HL-60/S4 (cell line): ENCODE measurements around the gene ARMS2.

Experiments
- in situ Hi-C: fragments of 300-500 bp; cut with MboI; formaldehyde crosslinking; loops from 2 replicates; pipeline ENCODE4 v1.14.3; 2022; ENCODE audit warnings: low sequenced_read_pairs

ARMS2 gene

GRCh38 chr10:122454603-122455080 is at the start of gene ARMS2:
Gene ARMS2, plus strand, starts transcription at chr10:122454653. Its CDS starts 75 bp downstream, at chr10:122454728.
- in situ Hi-C loops: no loop called here

GRCh38 chr10:122407375-122408125 is 46.9 kb upstream of the ARMS2 start:
- in situ Hi-C loops: no loop called here

GRCh38 chr10:122413327-122413726 is 41.1 kb upstream of the ARMS2 start:
- in situ Hi-C loops: no loop called here

- in situ Hi-C loops: no loop called here
Observed at GRCh38 chr10:122417667-122418066, 36.8 kb upstream of the ARMS2 start.

- in situ Hi-C loops: no loop called here
Observed at GRCh38 chr10:122419016-122419415, 35.4 kb upstream of the ARMS2 start.

DNA sequence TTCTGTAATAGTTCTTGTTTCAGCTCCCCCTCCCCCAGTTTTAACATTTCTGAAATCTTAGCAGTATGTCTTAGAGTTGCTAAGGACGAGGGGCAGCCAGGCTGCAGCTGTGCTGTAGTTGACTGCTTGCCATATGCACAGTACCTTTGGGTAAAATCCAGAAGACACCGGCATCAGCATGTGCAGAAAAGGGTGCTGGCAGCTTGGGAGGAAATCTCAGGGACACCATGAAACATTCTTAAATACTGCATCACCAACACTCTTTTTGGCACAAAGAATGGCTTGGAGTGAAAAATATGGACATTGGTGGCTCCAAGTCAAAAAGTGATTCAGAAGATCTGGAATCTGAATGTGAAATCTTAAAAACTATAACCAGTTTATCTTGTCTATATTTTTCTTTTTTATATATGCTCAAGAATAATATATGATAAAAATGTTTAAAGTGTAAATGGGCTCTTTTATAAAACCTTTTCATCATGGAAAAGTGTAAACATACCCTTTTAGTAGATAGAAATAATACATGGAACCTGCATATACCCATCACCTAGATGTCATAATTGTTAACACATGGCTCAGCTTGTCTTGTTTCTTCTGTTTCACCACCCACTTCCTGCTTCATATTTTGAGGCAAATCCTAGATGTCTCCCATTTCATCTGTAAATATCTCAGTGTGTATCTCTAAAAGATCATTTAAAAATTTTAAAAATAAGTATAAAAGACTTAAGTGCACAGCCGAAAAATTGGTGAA is 34.4 kb upstream of the ARMS2 start:
- in situ Hi-C loops: no loop called here

DNA sequence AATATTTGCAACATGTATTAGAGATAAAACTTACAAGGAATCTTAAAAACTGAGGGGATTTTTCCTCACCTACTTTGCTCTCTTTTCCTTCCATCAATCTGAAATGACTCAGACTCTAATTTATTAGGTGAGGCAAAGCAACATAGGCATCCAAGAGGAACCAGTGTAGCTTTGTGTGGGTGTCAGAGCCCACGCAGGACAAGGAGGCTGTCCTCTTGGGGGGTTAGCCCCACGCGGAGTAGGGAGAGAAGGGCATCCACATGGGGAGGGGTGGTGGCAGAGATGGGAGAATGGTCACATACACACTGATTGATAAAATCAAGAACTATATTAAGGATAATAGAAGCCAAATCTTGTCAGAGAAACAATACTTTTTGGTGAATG is 33.8 kb upstream of the ARMS2 start:
- in situ Hi-C loops: no loop called here

- in situ Hi-C loops: no loop called here
Observed at GRCh38 chr10:122421054-122421625, 33.3 kb upstream of the ARMS2 start.

DNA sequence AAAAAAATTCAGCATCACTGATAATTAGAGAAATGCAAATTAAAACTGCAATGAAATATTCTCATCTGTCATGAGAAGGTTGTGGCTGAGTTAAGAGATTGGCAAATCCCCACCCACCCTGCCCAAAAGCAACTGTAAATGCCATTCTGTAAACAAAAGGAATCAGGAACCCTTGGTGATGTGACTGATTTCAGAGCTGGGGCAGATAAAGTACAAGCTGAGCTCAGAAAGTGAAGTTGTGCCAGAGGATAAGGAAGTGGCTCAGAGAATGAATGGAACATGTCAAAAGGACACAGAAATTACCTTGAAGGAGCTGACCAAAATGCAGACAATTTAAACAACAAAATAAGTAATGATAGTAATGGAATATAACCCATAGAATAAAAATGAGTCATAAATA is 32.7 kb upstream of the ARMS2 start:
- in situ Hi-C loops: no loop called here

GRCh38 chr10:122422266-122422989 is 32.0 kb upstream of the ARMS2 start:
- in situ Hi-C loops: no loop called here

DNA sequence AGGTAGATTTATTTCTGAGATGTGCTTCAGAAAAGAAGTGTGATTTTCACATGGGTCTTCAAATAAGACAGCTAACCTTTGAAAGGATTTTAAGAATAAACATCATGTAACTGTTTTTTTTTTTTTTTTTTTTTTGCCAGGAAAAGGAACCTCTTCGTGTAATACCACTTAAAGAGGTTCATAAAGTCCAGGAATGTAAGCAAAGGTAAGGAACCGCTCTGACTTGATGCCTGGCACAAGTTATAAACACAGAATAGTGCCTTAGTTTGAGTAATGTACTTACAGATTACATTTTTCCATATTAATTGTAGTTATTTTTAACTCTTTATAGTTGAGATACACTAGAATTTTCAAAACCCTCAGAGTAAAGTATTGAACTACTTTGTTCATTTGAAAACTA is 30.4 kb upstream of the ARMS2 start:
- in situ Hi-C loops: no loop called here

DNA sequence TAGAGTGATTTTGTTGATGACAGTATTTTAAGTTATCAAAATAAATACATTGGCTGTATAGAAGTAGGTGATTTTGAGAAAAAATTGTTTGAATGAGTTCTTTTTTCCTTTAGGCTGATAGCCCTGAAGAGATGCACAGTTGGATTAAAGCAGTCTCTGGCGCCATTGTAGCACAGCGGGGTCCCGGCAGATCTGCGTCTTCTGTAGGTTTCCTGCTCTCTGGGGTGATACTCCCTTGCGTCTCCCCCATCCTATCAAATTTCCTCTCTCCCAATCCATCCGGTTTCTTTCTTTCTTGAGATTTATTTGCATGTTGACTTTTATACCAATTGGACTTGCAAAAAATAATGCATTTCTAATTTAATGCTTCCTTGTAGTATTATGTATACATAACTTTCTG is 27.6 kb upstream of the ARMS2 start:
- in situ Hi-C loops: loop anchor here (25.0 kb wide), 2 partner anchors 140 to 290 kb away; no protein-coding TSS in a partner anchor

DNA sequence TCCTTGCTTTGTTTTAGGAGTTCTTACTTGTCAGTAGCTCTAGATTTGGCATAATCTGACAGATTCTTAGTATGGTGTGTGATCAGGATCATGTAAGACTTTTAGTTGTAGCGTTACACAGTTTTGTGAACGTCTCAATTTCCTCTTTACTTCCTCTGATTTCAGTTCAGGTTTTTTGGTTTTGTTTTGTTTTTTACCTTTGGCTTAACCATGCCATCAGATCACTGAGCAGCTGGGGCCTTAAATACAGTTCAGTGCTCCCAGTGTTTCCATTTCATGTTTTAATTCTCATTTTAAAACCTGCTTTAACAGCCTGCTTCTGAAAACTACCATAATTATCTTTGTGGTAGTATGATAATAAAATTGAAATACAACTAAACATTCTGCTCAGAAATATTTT is 27.2 kb upstream of the ARMS2 start:
- in situ Hi-C loops: loop anchor here (25.0 kb wide), 2 partner anchors 140 to 290 kb away; no protein-coding TSS in a partner anchor

DNA sequence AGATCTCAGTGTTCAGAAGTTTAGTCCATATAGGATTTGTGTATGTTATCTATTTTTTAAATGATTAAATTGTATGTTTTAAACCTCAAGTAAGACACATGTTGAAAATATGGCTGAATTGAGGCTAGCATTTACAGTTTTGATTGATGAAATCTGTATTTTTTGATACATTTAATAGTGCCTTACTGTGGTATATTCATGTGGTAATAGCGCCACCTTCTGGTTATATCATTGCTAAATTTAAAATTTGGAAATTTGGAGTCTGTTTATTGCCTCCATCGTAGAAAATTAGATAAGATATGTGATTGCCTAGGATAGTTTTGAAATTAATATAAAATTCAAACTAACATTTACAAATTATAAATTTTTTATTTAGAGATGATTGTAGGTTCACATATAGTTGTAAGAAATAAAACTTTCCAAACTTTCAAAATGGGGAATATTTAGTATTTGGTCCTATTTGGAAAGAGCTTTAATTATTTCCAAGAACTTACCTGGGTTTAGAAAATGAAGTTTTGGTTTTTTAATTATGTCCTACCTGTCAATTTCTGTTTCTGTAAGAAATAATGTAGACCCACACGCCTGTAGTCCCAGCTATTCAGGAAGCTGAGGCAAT is 19.1 kb upstream of the ARMS2 start:
- in situ Hi-C loops: loop anchor here (25.0 kb wide), 2 partner anchors 148 to 298 kb away; no protein-coding TSS in a partner anchor

DNA sequence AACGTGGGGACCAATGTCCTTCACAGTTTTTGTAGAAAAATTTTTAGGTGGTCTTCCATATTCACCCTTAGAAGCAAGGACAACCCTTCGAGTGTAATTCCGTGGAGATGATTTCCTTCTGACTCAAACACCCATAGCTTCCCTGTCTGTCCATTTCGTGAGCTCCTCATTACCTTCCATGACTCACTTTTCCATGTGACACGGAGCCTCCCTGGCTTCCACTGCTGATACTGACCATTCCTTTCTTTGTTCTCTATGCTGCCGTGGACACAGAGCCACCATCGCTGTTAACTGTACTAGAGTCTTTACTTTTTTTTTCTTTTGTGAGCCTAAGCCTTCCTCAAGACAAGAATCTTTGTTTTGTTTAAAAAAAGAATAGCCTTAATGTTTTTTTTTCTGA is 12.5 kb upstream of the ARMS2 start:
- in situ Hi-C loops: loop anchor here (25.0 kb wide), 2 partner anchors 155 to 305 kb away; no protein-coding TSS in a partner anchor

DNA sequence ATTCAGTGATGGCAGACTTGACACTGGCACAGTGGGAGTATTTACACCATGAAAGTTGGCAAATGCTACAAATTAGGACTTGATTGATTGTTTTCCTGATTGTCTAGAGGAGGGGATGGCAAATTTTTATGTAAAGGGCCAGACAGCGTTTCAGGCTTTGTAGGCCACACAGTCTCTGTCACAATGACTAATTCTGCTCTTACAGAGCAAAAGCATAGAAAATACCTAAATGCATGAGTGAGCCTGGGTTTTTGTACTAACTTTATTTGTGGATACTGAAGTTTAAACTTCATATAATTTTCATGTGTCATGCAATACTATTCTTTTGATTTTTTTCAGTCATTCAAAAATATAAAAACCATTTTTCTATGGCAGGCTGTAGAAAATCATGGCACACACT is 9.0 kb upstream of the ARMS2 start:
- in situ Hi-C loops: loop anchor here (25.0 kb wide), 2 partner anchors 158 to 308 kb away; no protein-coding TSS in a partner anchor

- in situ Hi-C loops: loop anchor here (25.0 kb wide), 2 partner anchors 159 to 309 kb away; no protein-coding TSS in a partner anchor
Observed at GRCh38 chr10:122445904-122446303, 8.5 kb upstream of the ARMS2 start.

DNA sequence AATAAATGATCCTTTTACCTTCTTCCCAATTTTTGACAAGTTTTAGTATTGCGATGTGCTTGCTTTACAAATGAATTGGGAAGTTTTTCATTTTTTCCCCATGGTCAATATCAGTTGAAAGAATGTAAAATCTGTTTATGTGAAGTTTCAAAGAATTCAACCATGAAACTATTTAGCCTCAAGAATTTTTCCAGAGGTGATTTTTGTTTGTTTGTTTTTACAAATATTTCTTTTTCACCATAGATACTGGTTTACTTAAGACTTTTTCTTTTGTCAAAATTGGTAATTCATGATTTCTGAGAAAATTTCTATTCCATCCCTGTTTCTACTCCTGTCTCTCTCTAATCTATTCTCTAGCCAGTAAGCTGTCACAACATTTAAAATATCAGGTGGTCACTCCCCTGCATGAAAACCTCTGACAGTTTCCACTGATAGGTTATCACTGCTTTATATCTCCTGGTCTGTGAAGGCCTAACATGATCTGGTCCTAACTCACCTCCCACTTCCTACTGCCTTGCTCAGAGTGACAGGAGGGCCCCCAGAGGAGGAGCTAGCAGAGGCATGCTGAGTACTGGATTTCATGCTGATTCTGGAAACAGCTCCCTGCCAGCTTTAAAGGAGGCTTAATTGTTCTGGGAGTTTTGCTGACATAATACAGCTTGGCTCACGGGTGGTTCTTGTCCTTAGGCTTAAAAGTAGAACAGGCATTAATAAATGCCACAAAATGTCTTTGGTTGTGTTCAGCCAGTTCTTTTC is 7.6 kb upstream of the ARMS2 start:
- in situ Hi-C loops: loop anchor here (25.0 kb wide), 2 partner anchors 160 to 310 kb away; no protein-coding TSS in a partner anchor

DNA sequence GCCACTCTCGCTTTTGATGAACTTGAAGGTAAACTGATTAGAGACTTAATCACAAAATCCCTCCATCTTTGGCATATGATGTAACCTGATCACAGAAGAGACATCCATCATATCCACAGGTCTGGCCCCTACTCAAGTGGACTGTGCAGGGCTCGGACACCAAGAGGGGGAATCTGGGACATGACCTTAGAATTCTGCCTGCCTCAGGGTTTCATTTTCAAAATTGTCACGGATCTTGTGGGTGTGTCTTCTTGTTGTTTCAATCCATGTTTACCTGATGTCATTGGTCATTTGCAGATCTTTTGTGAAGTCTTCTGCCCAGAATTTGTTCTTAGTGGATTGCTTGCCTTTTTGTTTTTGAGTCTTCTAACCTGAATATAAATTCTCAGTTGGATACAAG is 5.9 kb upstream of the ARMS2 start:
- in situ Hi-C loops: loop anchor here (25.0 kb wide), 2 partner anchors 161 to 311 kb away; no protein-coding TSS in a partner anchor
